GM19467 (cell line): ENCODE measurements around the gene CCNB2.
"Not testable (repeated sequence)": the region's sequence is repeated elsewhere in the genome, so short reads cannot be mapped to it uniquely, and the experiment has no call there.

Experiments
- ATAC-seq: cut with Tn5 transposase; IDR thresholded peaks from one replicate; pipeline ENCODE4 v1.9.1; 2021; ENCODE audit warnings: mild to moderate bottlenecking, moderate library complexity; ENCODE audit not compliant: unreplicated experiment

CCNB2 gene

GRCh38 chr15:59131969-59132562 lies 27.1 kb downstream of the CCNB2 start:
- no peak for ATAC-seq

DNA sequence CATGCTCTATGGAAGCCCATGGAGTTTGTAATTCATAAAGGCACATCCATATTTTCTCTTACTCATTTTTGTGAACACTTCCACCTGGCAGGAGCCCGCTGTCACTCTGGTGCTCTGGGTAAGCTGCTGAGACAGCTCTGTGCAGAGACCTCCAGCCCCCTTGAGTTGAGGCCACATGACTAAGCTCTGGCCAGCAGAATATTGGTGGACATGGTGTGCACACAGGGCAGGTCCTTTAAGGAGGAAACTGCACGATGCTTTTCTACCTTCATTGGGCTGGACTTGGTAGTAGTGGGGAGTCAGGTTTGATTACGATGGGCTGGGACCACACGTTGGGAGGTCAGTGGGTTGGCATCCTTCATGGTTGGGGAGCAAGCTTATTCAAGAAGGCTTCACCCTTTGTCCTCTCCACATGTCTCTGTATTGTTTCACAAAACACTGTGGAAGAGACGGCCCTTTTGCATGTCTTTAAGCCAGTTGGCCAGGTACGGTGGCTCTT lies 29.0 kb downstream of the CCNB2 start:
- ATAC-seq: no peak

DNA sequence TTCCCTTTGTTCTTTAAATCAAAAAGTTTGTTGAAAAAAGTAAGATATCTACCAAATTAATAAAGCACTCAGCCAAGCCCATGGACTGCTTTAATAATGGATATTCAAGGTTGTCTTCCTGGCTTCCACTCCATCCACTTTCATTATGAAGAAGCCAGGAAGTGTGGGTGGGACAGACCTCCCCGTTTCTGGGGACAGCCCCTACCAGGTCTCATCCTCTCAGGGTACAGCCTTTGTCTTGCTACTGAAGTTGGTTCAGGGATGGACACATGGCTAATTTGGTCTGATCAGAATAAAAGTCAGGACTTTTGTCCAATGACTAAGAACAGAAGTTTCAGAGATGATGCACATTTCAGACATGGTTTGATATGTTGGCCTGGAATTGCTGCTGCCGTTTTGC lies 32.6 kb downstream of the CCNB2 start:
- no peak for ATAC-seq

DNA sequence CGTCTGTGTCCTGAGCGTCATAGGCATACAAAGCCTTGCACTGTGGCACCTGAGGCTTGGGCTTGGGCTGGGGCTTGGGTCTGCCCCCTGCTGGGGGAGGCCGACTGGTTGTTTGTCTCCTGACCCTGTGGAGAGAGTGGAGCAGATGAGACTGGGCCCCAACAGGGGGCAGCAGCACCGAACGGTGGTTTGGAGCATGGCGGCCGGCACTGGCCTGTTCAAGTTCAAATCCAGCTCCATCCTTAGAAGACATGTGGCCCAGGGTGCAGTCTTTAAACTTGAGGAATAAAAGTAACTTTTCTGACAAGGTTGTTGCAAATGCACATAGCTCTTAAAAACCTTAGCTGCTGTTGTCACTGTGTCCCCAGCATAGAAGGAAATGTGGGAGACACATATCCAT lies 33.3 kb downstream of the CCNB2 start:
- ATAC-seq: no peak

DNA sequence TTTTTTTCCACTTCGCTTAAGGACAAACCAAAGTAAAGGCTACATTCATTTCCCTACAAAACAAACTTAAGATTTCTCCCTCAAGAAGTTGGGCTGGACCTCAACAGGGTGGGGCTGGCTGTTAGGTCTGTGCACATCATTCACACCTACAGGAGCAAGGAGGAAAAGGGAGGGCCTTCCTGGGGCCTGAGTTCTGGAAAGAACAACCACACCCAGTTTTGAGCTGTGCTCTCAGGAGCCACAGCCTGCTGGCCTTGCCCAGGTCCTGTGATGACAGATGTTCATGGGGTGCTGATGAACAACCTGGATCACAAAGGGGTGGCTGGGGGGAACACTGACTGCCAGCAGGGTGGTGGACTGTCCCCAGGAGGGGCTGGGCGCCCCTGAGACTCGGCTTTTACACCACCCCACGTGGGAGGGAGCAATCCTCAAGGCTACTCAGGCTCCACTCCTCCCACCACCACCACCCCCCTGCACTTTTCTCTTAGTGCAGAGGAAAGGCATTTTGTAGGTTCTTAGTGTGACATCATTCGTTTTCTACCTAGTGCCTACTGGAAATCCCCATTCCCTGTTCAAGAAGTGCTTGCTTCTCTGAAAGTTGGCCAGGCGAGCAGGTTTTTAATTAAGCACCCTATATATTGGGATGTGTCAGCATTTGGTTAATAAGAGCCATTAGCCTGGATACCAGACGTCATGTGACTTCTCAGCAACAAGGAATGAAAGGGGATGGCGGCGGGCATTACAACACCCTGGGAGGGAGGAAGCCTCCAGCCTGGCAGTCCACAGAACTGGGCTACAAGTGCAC lies 35.7 kb downstream of the CCNB2 start:
- no peak for ATAC-seq

GRCh38 chr15:59143281-59143680 lies 38.3 kb downstream of the CCNB2 start:
- ATAC-seq: no peak

- ATAC-seq: not testable (repeated sequence)
These were observed 39.6 kb downstream of the CCNB2 start for GRCh38 chr15:59144594-59144993.

DNA sequence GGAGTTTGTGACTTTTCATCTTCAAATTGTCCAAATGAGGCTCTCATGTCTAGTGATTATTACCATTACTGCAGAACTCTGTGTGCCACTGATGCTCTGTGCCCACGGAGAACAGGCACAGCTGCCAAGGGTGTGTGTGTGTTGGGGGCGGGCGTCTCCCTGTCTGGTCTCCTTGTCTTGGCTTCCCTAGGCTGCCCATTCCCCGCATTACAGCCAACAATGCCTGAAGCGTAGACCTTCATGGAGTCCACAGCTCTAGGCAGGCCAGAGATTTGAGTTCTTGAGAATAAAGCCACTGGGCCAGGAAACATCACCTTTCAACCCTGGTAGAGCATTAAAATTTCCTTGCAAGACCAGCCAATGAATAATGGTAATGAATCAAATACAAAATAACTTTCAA lies 42.7 kb downstream of the CCNB2 start:
- no peak for ATAC-seq

GRCh38 chr15:59148153-59148833 lies 43.3 kb downstream of the CCNB2 start:
- ATAC-seq: no peak

DNA sequence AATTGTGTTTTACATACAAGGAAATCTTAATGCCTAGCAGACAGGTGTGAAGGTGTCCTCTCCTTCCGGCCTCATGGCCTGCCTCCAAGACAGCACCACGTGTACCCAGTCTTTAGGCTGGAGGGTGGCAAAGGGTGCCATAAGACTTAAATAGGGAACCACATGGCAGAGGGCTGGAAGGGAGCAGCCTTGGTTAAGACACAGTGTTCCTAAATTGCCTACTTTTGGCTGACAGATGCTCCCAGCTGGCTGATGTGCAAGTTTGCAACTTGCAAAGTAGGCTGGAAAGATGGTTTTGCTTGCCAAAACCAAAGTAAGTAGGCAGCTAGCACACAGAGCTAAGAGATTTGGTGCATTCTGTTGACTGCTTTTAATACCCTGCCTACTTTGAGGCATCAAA lies 45.2 kb downstream of the CCNB2 start:
- ATAC-seq: no peak

GRCh38 chr15:59152694-59153450 lies 47.9 kb downstream of the CCNB2 start:
- no peak for ATAC-seq

DNA sequence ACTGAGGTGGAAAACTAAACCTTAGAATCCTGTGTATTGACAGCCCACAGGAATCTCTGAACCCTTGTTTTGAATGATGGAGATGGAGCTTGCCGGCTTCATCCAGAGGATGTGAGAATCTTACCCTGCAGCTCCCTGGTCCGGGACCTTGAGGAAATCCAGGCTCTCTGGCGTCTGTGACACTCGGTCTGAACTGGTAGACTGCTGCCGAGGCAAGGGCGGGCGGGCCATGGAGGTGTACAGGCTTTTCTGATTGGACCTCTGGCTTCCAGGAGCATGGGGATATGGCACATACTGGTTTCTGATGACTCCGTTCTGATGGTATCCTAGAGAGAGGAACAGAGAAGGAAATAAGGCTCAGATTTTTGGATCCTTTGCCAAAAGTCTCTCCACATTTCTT lies 48.5 kb downstream of the CCNB2 start:
- no peak for ATAC-seq

GRCh38 chr15:59154243-59154642 lies 49.3 kb downstream of the CCNB2 start:
- no peak for ATAC-seq

- no peak for ATAC-seq
These were observed 50.5 kb downstream of the CCNB2 start for GRCh38 chr15:59155431-59155830.

GRCh38 chr15:59157396-59157795 lies 52.5 kb downstream of the CCNB2 start:
- no peak for ATAC-seq

DNA sequence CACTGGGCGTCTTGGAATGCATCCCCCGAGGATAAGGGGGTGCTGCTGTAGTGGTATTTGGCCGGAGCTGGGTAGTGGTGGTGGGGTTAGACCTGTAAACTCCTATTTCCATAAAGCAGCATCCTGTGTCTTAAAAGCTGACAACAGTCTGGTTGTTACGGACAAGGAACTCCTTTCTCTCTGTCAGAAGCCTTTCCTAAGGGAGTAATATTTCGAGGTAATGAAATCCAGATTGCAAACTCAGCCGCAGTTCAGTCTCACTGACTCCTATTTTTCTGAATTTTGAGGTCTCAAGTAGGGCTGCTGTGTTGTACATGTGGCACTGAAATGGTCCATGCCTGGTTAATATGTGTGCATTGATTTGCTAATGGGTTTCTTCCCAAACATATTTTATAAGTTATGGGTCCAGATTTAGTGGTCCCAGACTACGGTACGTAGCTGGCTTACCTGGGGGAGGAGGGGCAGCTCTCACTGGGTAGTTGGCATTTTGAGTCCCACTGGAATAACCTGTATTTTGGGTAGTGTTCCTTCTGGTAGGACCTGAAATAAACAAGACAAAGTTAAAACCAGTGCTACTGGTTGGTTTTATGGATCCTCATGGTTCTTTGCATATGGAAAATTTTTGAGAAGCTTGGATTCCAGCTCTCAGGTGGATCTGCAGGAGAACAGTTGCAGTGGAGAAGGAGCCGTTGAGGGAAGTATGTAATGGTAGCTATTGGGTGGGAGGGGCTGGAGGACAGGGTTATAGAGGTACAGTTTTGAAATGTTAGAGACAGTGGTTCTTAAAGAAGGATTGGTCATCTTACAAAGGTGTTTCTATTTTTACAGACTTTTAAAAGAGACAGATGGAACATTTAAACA lies 53.1 kb downstream of the CCNB2 start:
- no peak for ATAC-seq

GRCh38 chr15:59158701-59159034 lies 53.7 kb downstream of the CCNB2 start:
- no peak for ATAC-seq

- no peak for ATAC-seq
These were observed 54.3 kb downstream of the CCNB2 start for GRCh38 chr15:59159210-59159609.

DNA sequence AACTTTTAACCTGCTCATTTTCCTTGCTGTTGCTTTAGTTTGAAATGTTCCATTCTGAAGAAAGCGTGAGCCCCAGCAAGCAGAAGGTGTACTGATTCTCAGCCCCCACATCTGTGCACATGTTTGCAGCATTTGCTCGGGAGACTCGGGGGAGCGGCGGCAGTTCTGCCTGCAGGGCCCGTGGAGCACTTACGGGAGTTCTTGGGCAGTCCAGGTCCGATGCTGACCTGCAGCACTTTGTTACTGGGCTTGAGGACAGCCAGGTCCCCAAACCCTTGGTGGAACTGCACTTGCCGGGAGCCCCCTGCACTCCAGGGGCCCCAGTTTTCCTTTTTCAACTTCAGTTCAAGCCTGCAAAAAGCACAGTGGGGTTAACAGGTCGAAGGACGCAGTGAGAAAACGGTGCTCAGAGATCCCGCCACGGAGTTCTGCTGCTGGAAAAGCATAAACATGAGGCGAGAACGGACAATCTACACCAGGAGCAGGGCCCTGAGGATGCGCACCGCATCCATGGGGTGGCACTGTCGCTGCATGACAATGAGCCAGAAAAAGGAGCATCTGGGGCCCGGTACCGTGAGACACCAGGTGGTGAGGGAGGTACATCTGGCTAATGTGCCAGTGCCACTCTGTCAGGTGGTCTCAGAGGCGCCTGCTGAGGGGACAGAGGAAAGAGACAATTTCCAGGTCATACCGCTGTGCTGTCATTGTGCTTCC lies 56.1 kb downstream of the CCNB2 start:
- no peak for ATAC-seq

GRCh38 chr15:59162080-59162479 lies 57.1 kb downstream of the CCNB2 start:
- ATAC-seq: not testable (repeated sequence)
